Spleen (tissue), 11 donors: ENCODE measurements around the gene CD83. TPM values are rescaled to one million over a fixed set of nuclear protein-coding genes. Genes with fewer than 3 reads are reported as not detected.

Experiments used
- DNase-seq: peaks from one replicate; pipeline ENCODE4 v3.0.0-alpha.2; 2020
- H3K27ac ChIP-seq, 8 donors: fragments of 200-600 bp; sonication (generic) in 7 of 8; 1 replicate in 4 of 8; 2 replicates in 4 of 8; pipeline versions ENCODE4 v1.5.0 to v1.8.0; 2016 to 2021; ENCODE audit warnings: inconsistent platforms in 4 of 8, mild to moderate bottlenecking in 4 of 8, moderate library complexity in 1 of 8
- H3K27me3 ChIP-seq, 7 donors: fragments of 200-600 bp; sonication (generic) in 6 of 7; replicated peaks in 1 of 7; 1 replicate in 4 of 7; 2 replicates in 3 of 7; pipeline versions ENCODE4 v1.5.0 to v1.8.0; 2016 to 2021; ENCODE audit warnings: inconsistent platforms in 3 of 7, mild to moderate bottlenecking in 1 of 7
- H3K36me3 ChIP-seq, 6 donors: fragments of 200-600 bp; sonication (generic) in 5 of 6; 1 replicate in 4 of 6; 2 replicates in 2 of 6; pipeline versions ENCODE4 v1.5.0 to v1.8.0; 2016 to 2021; ENCODE audit warnings: inconsistent platforms in 2 of 6
- H3K4me1 ChIP-seq, 6 donors: fragments of 200-600 bp; sonication (generic) in 5 of 6; 1 replicate in 3 of 6; 2 replicates in 3 of 6; pipeline versions ENCODE4 v1.5.0 to v1.8.0; 2016 to 2021; ENCODE audit warnings: inconsistent platforms in 3 of 6
- H3K4me3 ChIP-seq, 8 donors: fragments of 200-600 bp; sonication (generic) in 7 of 8; 1 replicate in 4 of 8; 2 replicates in 4 of 8; pipeline versions ENCODE4 v1.5.0 to v1.8.0; 2016 to 2021; ENCODE audit warnings: inconsistent platforms in 4 of 8, mild to moderate bottlenecking in 4 of 8, moderate library complexity in 2 of 8
- H3K9me3 ChIP-seq, 8 donors: fragments of 200-600 bp; sonication (generic) in 7 of 8; 1 replicate in 4 of 8; 2 replicates in 4 of 8; pipeline versions ENCODE4 v1.5.0 to v1.8.0; 2016 to 2021; ENCODE audit warnings: inconsistent platforms in 4 of 8
- CTCF ChIP-seq, 11 experiments: fragments of 200-600 bp in 7 of 11; fragments of 450-650 bp in 4 of 11; sonication (generic) in 4 of 11; IDR thresholded peaks in 8 of 11; conservative IDR thresholded peaks in 3 of 11; 1 replicate in 7 of 11; 2 replicates in 4 of 11; pipeline versions ENCODE4 v1.4.0 to v1.8.0; 2016 to 2021; ENCODE audit warnings: antibody characterized with exemption in 11 of 11, inconsistent platforms in 4 of 11, mild to moderate bottlenecking in 1 of 11
- POLR2A ChIP-seq, 3 donors: fragments of 450-650 bp; IDR thresholded peaks; one replicate each; pipeline ENCODE4 v1.5.1; 2017; ENCODE audit warnings: antibody characterized with exemption in 3 of 3, mild to moderate bottlenecking in 1 of 3
- POLR2AphosphoS5 ChIP-seq, 3 donors: sonication (generic); formaldehyde crosslinking; IDR thresholded peaks; one replicate each; pipeline ENCODE4 v1.5.1; 2017; ENCODE audit warnings: antibody characterized with exemption in 3 of 3
- WGBS, 5 donors: extraction: QIAGEN DNeasy Blood & Tissue Kit in 3 of 5; methylation state at CpG; one replicate each; pipeline versions ENCODE4 v1.1.5 to v1.1.7; 2013 to 2018; 5-methylcytosine and 5-hydroxymethylcytosine counted together
- intact Hi-C: fragments of 100-400 bp; cut with DNase I; formaldehyde crosslinking; loops from one replicate; pipeline ENCODE4 v1.15.0; 2023; ENCODE audit warnings: low total_unique reads
- polyA plus RNA-seq, 3 donors: library from polyadenylated mRNA; stranded (reverse); fragments of 200-250 nt; gene quantifications; one replicate each; pipeline ENCODE4 v1.2.1, GENCODE V29; 2013
- total RNA-seq, 7 donors: library from RNA; depleted of rRNA in 3 of 7; stranded (reverse); fragments of >200 nt in 3 of 7; fragmentation: NEBNext Ultra II Directional in 4 of 7; extraction: Animal tissue kit (Norgen Biotek cat#: 25700) in 4 of 7; gene quantifications; one replicate each; pipeline versions ENCODE4 v1.1.0 to v1.2.1, GENCODE V29; 2016 to 2021
- donor health status: healthy with polysubstance abuse.
- donor health status: DM: no; HTN: no; CAD: no; lungs with moderate emphysema.
- donor health status: DM: no; HTN: no; CAD: no.
- donor health status: Bipolar disorder and iron deficiency.
- donor health status: healthy.
- donor health status: DM: no; HTN: no; CAD: no.
- donor health status: DM: yes; HTN: yes; CAD: no.

The CD83 gene
- total and polyA plus RNA-seq, 10 donors = 11.7 to 51.5 (median 22.6) TPM

- peaks cover 0 to 60% (median 45%) of the 10 kb centered on the region in 6 donors for H3K36me3 ChIP-seq
- no peak for DNase-seq
- H3K4me3 ChIP-seq = no peak overlapping the region
- no peaks in the 10 kb centered on the region for H3K9me3 ChIP-seq
- TF ChIP-seq POLR2A (IDR thresholded peaks at IDR 0.05) = no peak
- no peak for TF ChIP-seq POLR2AphosphoS5 (IDR thresholded peaks at IDR 0.05)
- no peak for TF ChIP-seq CTCF (IDR thresholded peaks at IDR 0.05 in 8 of 11, conservative IDR thresholded peaks at IDR 0.05 in 3 of 11)
- peaks cover 0 to 36% (median 7%) of the 10 kb centered on the region in 6 donors for H3K4me1 ChIP-seq
- intact Hi-C loops = no loop called here
- H3K27ac ChIP-seq = peak overlapping the region in 1 of 8 donors; percentile 42
- no peaks in the 10 kb centered on the region for H3K27me3 ChIP-seq
- WGBS, 5 donors = 78 to 93% (median 89%) methylated on average over 4 of the region's 4 CpGs
Observed at GRCh38 chr6:14134211-14134910, 16.8 kb downstream of the CD83 start.

- H3K4me1 ChIP-seq = peaks cover 0 to 21% (median 0%) of the 10 kb centered on the region in 6 donors
- H3K9me3 ChIP-seq = no peaks in the 10 kb centered on the region
- H3K27me3 ChIP-seq = no peaks in the 10 kb centered on the region
- H3K36me3 ChIP-seq = peaks cover 0 to 54% (median 45%) of the 10 kb centered on the region in 6 donors
- TF ChIP-seq POLR2AphosphoS5 (IDR thresholded peaks at IDR 0.05) = no peak
- TF ChIP-seq CTCF (IDR thresholded peaks at IDR 0.05 in 8 of 11, conservative IDR thresholded peaks at IDR 0.05 in 3 of 11) = no peak
- TF ChIP-seq POLR2A (IDR thresholded peaks at IDR 0.05) = no peak
- no peak for DNase-seq
- intact Hi-C loops = no loop called here
- no peak overlapping the region for H3K4me3 ChIP-seq
- 51 to 84% (median 79%) methylated on average over 9 of the region's 9 CpGs for WGBS, 5 donors
- H3K27ac ChIP-seq = no peak overlapping the region
Observed at GRCh38 chr6:14135893-14136539, 18.4 kb downstream of the CD83 start.

GRCh38 chr6:14138701-14139215, 21.2 kb downstream of the CD83 start:
- intact Hi-C loops = no loop called here
- H3K27ac ChIP-seq = no peak overlapping the region
- 88 to 95% (median 92%) methylated on average over 9 of the region's 9 CpGs for WGBS, 5 donors
- DNase-seq = no peak
- H3K4me1 ChIP-seq = peaks cover 0 to 34% (median 0%) of the 10 kb centered on the region in 6 donors
- H3K4me3 ChIP-seq = no peak overlapping the region
- no peaks in the 10 kb centered on the region for H3K27me3 ChIP-seq
- peaks cover 0 to 27% (median 25%) of the 10 kb centered on the region in 6 donors for H3K36me3 ChIP-seq
- H3K9me3 ChIP-seq = no peaks in the 10 kb centered on the region
- TF ChIP-seq CTCF (IDR thresholded peaks at IDR 0.05 in 8 of 11, conservative IDR thresholded peaks at IDR 0.05 in 3 of 11) (no peak), POLR2AphosphoS5 (IDR thresholded peaks at IDR 0.05) (no peak), POLR2A (IDR thresholded peaks at IDR 0.05) (no peak)
